H1 (cell line): ENCODE data around the gene CCDC184. TPM values are rescaled to one million over a fixed set of nuclear protein-coding genes. Genes with fewer than 3 reads are reported as not detected.

Source experiments
- CTCF ChIA-PET: fragments of 300-600 bp; sonication (Branson Sonifier 250); formaldehyde crosslinking; loops from one replicate; lab custom pipeline; 2021; ENCODE audit not compliant: partially characterized antibody; lab: Charles Lee
- POLR2A ChIA-PET: fragments of 300-600 bp; sonication (Branson Sonifier 250); formaldehyde crosslinking; loops from one replicate; lab custom pipeline; 2021; ENCODE audit warnings: inconsistent platforms; ENCODE audit not compliant: partially characterized antibody; lab: Charles Lee
- DNase-seq, 2 experiments: peaks; one replicate each; pipeline versions ENCODE4 v3.0.0 to v3.0.0-alpha.2; 2010 to 2022; ENCODE audit warnings: low spot score in 2 of 2, low read depth in 1 of 2, mixed read lengths in 1 of 2
- FAIRE-seq: peaks from 2 replicates; lab custom pipeline; 2011; peaks lifted over from hg19 to GRCh38; lab: Jason Lieb, UNC
- H2AFZ ChIP-seq: 2 replicates; pipeline ENCODE4 v1.8.1; 2012; ENCODE audit warnings: low read length, inconsistent platforms
- H2AK5ac ChIP-seq: 2 replicates; pipeline ENCODE4 v1.6.1; 2013; ENCODE audit warnings: low read depth, low read length
- H2BK120ac ChIP-seq: replicated peaks from 2 replicates; pipeline ENCODE3; 2013; ENCODE audit warnings: low read depth, low read length, inconsistent platforms
- H2BK12ac ChIP-seq: 2 replicates; pipeline ENCODE4 v1.6.1; 2013; ENCODE audit warnings: low read depth, low read length
- H2BK15ac ChIP-seq: 2 replicates; pipeline ENCODE4 v1.6.1; 2013; ENCODE audit warnings: low read length
- H2BK20ac ChIP-seq: 2 replicates; pipeline ENCODE4 v1.6.1; 2013; ENCODE audit warnings: low read length
- H2BK5ac ChIP-seq: 2 replicates; pipeline ENCODE4 v1.6.1; 2013; ENCODE audit warnings: low read depth, low read length
- H3K14ac ChIP-seq: 2 replicates; pipeline ENCODE4 v1.6.1; 2013; ENCODE audit warnings: inconsistent platforms; ENCODE audit not compliant: insufficient read length
- H3K18ac ChIP-seq: 2 replicates; pipeline ENCODE4 v1.6.1; 2013; ENCODE audit warnings: low read length; ENCODE audit errors: extremely low read depth
- H3K23ac ChIP-seq: 2 replicates; pipeline ENCODE4 v1.6.1; 2013; ENCODE audit warnings: inconsistent platforms; ENCODE audit not compliant: insufficient read length
- H3K23me2 ChIP-seq: 2 replicates; pipeline ENCODE4 v1.6.1; 2013; ENCODE audit warnings: low read depth, low read length
- H3K27ac ChIP-seq: 2 replicates; pipeline ENCODE4 v1.6.1; 2011; ENCODE audit warnings: low read depth, low read length, inconsistent platforms
- H3K27me3 ChIP-seq, 4 experiments: replicated peaks in 1 of 4; 1 replicate in 1 of 4; 2 replicates in 3 of 4; pipeline versions ENCODE4 v1.6.1 to v1.8.1; 2011 to 2013; ENCODE audit warnings: low read length in 3 of 4, mild to moderate bottlenecking in 3 of 4, inconsistent platforms in 2 of 4, mixed read lengths in 2 of 4, moderate library complexity in 1 of 4; ENCODE audit not compliant: control insufficient read depth in 3 of 4, insufficient read depth in 3 of 4; ENCODE audit errors: extremely low read depth in 1 of 4
- H3K36me3 ChIP-seq, 4 experiments: 2 replicates each; pipeline versions ENCODE4 v1.6.1 to v1.8.1; 2011 to 2013; ENCODE audit warnings: mild to moderate bottlenecking in 4 of 4, low read length in 3 of 4, moderate library complexity in 2 of 4, control low read depth in 1 of 4, inconsistent platforms in 1 of 4; ENCODE audit not compliant: insufficient read depth in 4 of 4, control insufficient read depth in 2 of 4
- H3K4ac ChIP-seq: replicated peaks from 2 replicates; pipeline ENCODE3; 2013; ENCODE audit warnings: low read length, low read depth, mixed read lengths, inconsistent platforms; ENCODE audit not compliant: insufficient read length
- H3K4me1 ChIP-seq, 4 experiments: replicated peaks in 1 of 4; 1 replicate in 1 of 4; 2 replicates in 3 of 4; pipeline versions ENCODE4 v1.6.1 to v1.8.1; 2011 to 2013; ENCODE audit warnings: low read length in 3 of 4, inconsistent platforms in 2 of 4, mixed read lengths in 1 of 4; ENCODE audit not compliant: insufficient read depth in 4 of 4, control insufficient read depth in 3 of 4
- H3K4me2 ChIP-seq, 2 experiments: 2 replicates each; pipeline versions ENCODE4 v1.6.1 to v1.8.1; 2011 to 2013; ENCODE audit warnings: low read depth in 2 of 2, low read length in 2 of 2, control low read depth in 1 of 2, inconsistent platforms in 1 of 2, mild to moderate bottlenecking in 1 of 2; ENCODE audit not compliant: insufficient read depth in 1 of 2
- H3K4me3 ChIP-seq, 4 experiments: fragments of 200-600, 300-600 bp in 1 of 4; sonication (generic), shearing (Covaris generic), sonication (Bioruptor Twin) in 1 of 4; 2 replicates each; pipeline versions ENCODE4 v1.5.1 to v1.8.1; 2011 to 2016; ENCODE audit warnings: low read length in 4 of 4, low read depth in 3 of 4, control low read depth in 2 of 4, inconsistent platforms in 2 of 4, mild to moderate bottlenecking in 2 of 4, mixed read lengths in 1 of 4, moderate library complexity in 1 of 4; ENCODE audit not compliant: insufficient read depth in 2 of 4; ENCODE audit errors: extremely low read depth in 1 of 4
- H3K56ac ChIP-seq: replicated peaks from 2 replicates; pipeline ENCODE3; 2013; ENCODE audit warnings: low read depth, mild to moderate bottlenecking, mixed read lengths, low read length, inconsistent platforms; ENCODE audit not compliant: insufficient read length
- H3K79me1 ChIP-seq: 2 replicates; pipeline ENCODE4 v1.6.1; 2013; ENCODE audit warnings: low read depth, low read length, control low read depth
- H3K79me2 ChIP-seq, 2 experiments: 2 replicates each; pipeline versions ENCODE4 v1.6.1 to v1.8.1; 2012 to 2013; ENCODE audit warnings: low read length in 2 of 2, mild to moderate bottlenecking in 2 of 2, inconsistent platforms in 1 of 2; ENCODE audit not compliant: insufficient read depth in 2 of 2, control insufficient read depth in 1 of 2
- H3K9ac ChIP-seq, 4 experiments: replicated peaks in 1 of 4; 1 replicate in 1 of 4; 2 replicates in 3 of 4; pipeline versions ENCODE4 v1.6.1 to v1.8.1; 2011 to 2013; ENCODE audit warnings: low read depth in 3 of 4, low read length in 3 of 4, control low read depth in 2 of 4, mild to moderate bottlenecking in 2 of 4, moderate library complexity in 2 of 4, inconsistent platforms in 1 of 4; ENCODE audit errors: extremely low read depth in 1 of 4
- H3K9me3 ChIP-seq, 2 experiments: 2 replicates each; pipeline versions ENCODE4 v1.6.1 to v1.8.1; 2012 to 2013; ENCODE audit warnings: mild to moderate bottlenecking in 2 of 2, moderate library complexity in 2 of 2, control low read depth in 1 of 2, inconsistent platforms in 1 of 2, low read depth in 1 of 2, low read length in 1 of 2, mixed read lengths in 1 of 2; ENCODE audit not compliant: insufficient read depth in 2 of 2
- H4K20me1 ChIP-seq, 2 experiments: replicated peaks in 1 of 2; 2 replicates each; pipeline versions ENCODE3 to v1.8.1; 2011 to 2013; ENCODE audit warnings: inconsistent platforms in 2 of 2, low read length in 2 of 2, mild to moderate bottlenecking in 1 of 2; ENCODE audit not compliant: insufficient read depth in 2 of 2, control insufficient read depth in 1 of 2
- H4K5ac ChIP-seq: 2 replicates; pipeline ENCODE4 v1.6.1; 2013; ENCODE audit warnings: low read length, low read depth, mixed read lengths, inconsistent platforms; ENCODE audit not compliant: insufficient read length
- H4K8ac ChIP-seq: 2 replicates; pipeline ENCODE4 v1.8.0; 2013; ENCODE audit warnings: mild to moderate bottlenecking, moderate library complexity, low read length, inconsistent platforms; ENCODE audit not compliant: insufficient read depth; ENCODE audit errors: extremely low read depth
- H4K91ac ChIP-seq: replicated peaks from 2 replicates; pipeline ENCODE3; 2013; ENCODE audit warnings: low read length, mixed read lengths, inconsistent platforms; ENCODE audit not compliant: insufficient read length
- BCL11A ChIP-seq, 2 experiments: IDR thresholded peaks; one replicate each; pipeline ENCODE4 v1.6.1; 2011; ENCODE audit warnings: low read depth in 2 of 2, low read length in 2 of 2, mild to moderate bottlenecking in 2 of 2
- CHD1 ChIP-seq: IDR thresholded peaks from 2 replicates; pipeline ENCODE4 v1.6.1; 2012; ENCODE audit warnings: low read depth, low read length, improper control_type of control experiment
- CREB1 ChIP-seq: IDR thresholded peaks from 2 replicates; pipeline ENCODE4 v1.6.1; 2012; ENCODE audit warnings: inconsistent platforms
- E2F6 ChIP-seq: IDR thresholded peaks from 2 replicates; pipeline ENCODE4 v1.6.1; 2012; ENCODE audit warnings: inconsistent platforms
- EP300 ChIP-seq, 2 experiments: IDR thresholded peaks; 1 replicate in 1 of 2; 2 replicates in 1 of 2; pipeline ENCODE4 v1.6.1; 2011 to 2012; ENCODE audit warnings: low read depth in 2 of 2, low read length in 2 of 2, mild to moderate bottlenecking in 2 of 2, borderline replicate concordance in 1 of 2, inconsistent platforms in 1 of 2, moderate library complexity in 1 of 2
- GTF2F1 ChIP-seq: IDR thresholded peaks from 2 replicates; pipeline ENCODE4 v1.6.1; 2012; ENCODE audit warnings: low read depth, low read length, improper control_type of control experiment, borderline replicate concordance
- SP2 ChIP-seq: IDR thresholded peaks from 2 replicates; pipeline ENCODE4 v1.6.1; 2012; ENCODE audit warnings: mild to moderate bottlenecking, low read length, inconsistent platforms
- ZNF274 ChIP-seq: IDR thresholded peaks from 2 replicates; pipeline ENCODE4 v1.7.0; 2012; ENCODE audit warnings: low read length, borderline replicate concordance; ENCODE audit errors: extremely low read depth
- WGBS, 2 experiments: shearing (Covaris generic) in 1 of 2; methylation state at CpG; one replicate each; pipeline versions ENCODE4 v1.1.6 to v1.1.7; 2013 to 2015; ENCODE audit warnings: low lambda C conversion rate in 2 of 2, mixed read lengths in 2 of 2, inconsistent platforms in 1 of 2, low coverage in 1 of 2, missing lambda C conversion rate in 1 of 2; ENCODE audit not compliant: insufficient replicate concordance in 2 of 2, insufficient coverage in 1 of 2, insufficient read length in 1 of 2; ENCODE audit errors: extremely low coverage in 1 of 2, missing lambda C conversion rate in 1 of 2; 5-methylcytosine and 5-hydroxymethylcytosine counted together
- polyA plus RNA-seq, 7 experiments: library from polyadenylated mRNA; depleted of rRNA in 3 of 7; stranded (reverse) in 5 of 7; unstranded in 2 of 7; fragments of >200 nt in 5 of 7; fragments of 200-250 nt in 2 of 7; gene quantifications; 1 replicate in 5 of 7; 2 replicates in 1 of 7; 4 replicates in 1 of 7; pipeline versions ENCODE4 v1.2.1 to v1.2.3, GENCODE V29; 2011 to 2013; ENCODE audit warnings: missing spikeins in 2 of 7, mixed read lengths in 2 of 7
- total RNA-seq: library from RNA; stranded (reverse); fragmentation: NEBNext Ultra II Directional; extraction: Animal tissue kit (Norgen Biotek cat#: 25700); gene quantifications from 2 replicates; pipeline ENCODE4 v1.2.1, GENCODE V29; 2021
- TF ChIP-seq, protein P1 (sequence below): IDR thresholded peaks from 2 replicates; pipeline ENCODE4 v1.6.1; 2011; ENCODE audit warnings: low read length, improper control_type of control experiment

CCDC184 gene
- total and polyA plus RNA-seq, 2 of the 8 experiments (the other 6 are each of a cell fraction or from before 2014, with no cell fraction given) = 2.2 to 3.0 TPM

DNA sequence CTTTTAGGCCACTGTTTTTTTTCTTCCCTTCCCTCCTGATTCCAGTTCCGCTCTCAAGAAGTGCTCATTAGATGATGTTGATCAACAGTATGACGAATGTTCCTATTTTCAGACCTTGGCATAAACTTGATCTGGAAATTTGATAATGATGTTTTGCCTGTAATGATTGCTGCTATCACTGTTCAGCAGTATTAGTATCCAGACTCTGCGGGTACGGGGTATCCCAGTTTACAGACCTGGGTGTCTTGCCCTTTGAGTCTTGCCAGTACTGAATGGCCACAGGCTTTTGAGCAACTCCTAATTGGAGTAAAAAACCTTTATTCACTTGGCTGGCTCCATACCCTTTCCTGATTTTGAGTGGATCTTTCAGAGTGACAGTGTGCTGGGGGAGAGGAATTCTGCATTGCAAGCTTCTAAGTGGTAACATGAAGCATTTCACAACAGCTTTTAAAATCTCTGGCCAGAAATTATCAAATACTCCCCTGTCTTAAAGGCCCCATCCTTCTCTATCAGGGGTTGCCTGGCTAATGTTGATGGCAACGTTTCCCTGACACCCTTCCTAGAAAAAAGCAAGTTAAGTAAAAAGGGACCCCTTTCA, 20.2 kb upstream of the CCDC184 start:
- POLR2A ChIA-PET = interaction anchor here (1.0 to 1.1 kb wide), 2 partner anchors 57 to 132 kb away, joined by 3 read pairs; no protein-coding TSS in a partner anchor
- CTCF ChIA-PET = interaction anchor here (1.0 to 4.4 kb wide), 9 partner anchors 8 to 101 kb away, joined by 3 to 40 read pairs (median 5); partner anchors contain the start of gene CCDC184
- WGBS, 2 experiments = 75% methylated on average over 5 of the region's 5 CpGs; no CpG with 5 or more reads in 1 of the 2 experiments

More for the DNA sequence above, 20.2 kb upstream of the CCDC184 start:
- H3K27me3 ChIP-seq = no peaks in the 10 kb centered on the region
- H2BK20ac ChIP-seq = no peak overlapping the region
- no peak overlapping the region for H4K5ac ChIP-seq
- no peak overlapping the region for H2BK5ac ChIP-seq
- no peak overlapping the region for H3K4ac ChIP-seq
- H3K27ac ChIP-seq = no peak overlapping the region
- no peaks in the 10 kb centered on the region for H4K20me1 ChIP-seq
- H2BK120ac ChIP-seq = no peak overlapping the region
- no peak overlapping the region for H3K14ac ChIP-seq
- no peak overlapping the region for H3K4me2 ChIP-seq
- no peaks in the 10 kb centered on the region for H3K23me2 ChIP-seq
- H2BK15ac ChIP-seq = no peak overlapping the region
- H3K56ac ChIP-seq = no peak overlapping the region
- no peak overlapping the region for H2BK12ac ChIP-seq
- no peak overlapping the region for H4K91ac ChIP-seq
- H3K4me3 ChIP-seq = no peak overlapping the region
- no peaks in the 10 kb centered on the region for H3K9me3 ChIP-seq
- FAIRE-seq (no peak), DNase-seq (no peak)
- no peak overlapping the region for H2AFZ ChIP-seq
- H3K4me1 ChIP-seq = no peaks in the 10 kb centered on the region
- H3K36me3 ChIP-seq = no peaks in the 10 kb centered on the region
- H3K79me1 ChIP-seq = no peaks in the 10 kb centered on the region
- H3K9ac ChIP-seq = no peak overlapping the region
- H4K8ac ChIP-seq = no peak overlapping the region
- no peak overlapping the region for H2AK5ac ChIP-seq
- H3K79me2 ChIP-seq = no peaks in the 10 kb centered on the region
- TF ChIP-seq GTF2F1 (no peak), SP2 (no peak), BCL11A (IDR thresholded peaks at IDR 0.05; ENCODE audit: low read depth in 2 of 2, low read length in 2 of 2) (no peak), CHD1 (no peak), CREB1 (no peak), EP300 (IDR thresholded peaks at IDR 0.05; ENCODE audit: borderline replicate concordance in 1 of 2, low read depth in 2 of 2, low read length in 2 of 2) (no peak), ZNF274 (no peak), E2F6 (no peak)
- TF ChIP-seq, protein P1, sequence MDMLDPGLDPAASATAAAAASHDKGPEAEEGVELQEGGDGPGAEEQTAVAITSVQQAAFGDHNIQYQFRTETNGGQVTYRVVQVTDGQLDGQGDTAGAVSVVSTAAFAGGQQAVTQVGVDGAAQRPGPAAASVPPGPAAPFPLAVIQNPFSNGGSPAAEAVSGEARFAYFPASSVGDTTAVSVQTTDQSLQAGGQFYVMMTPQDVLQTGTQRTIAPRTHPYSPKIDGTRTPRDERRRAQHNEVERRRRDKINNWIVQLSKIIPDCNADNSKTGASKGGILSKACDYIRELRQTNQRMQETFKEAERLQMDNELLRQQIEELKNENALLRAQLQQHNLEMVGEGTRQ = no peak
- TF ChIP-seq, all 59 proteins: peak for 0
- H3K18ac ChIP-seq = no peak overlapping the region
- H3K23ac ChIP-seq = no peak overlapping the region
